Psoas muscle (tissue), 8 donors: ENCODE results near the gene HCN3. TPM values are rescaled to one million over a fixed set of nuclear protein-coding genes. Genes with fewer than 3 reads are reported as not detected.

ENCODE experiments used
- ATAC-seq, 4 donors: fragments of 200-7000 bp; cut with Tn5 transposase; one replicate each; pipeline ENCODE4 v1.9.1; 2020; ENCODE audit warnings: moderate library complexity in 3 of 4, mild to moderate bottlenecking in 2 of 4
- DNase-seq, 2 donors: peaks; one replicate each; pipeline ENCODE4 v3.0.0-alpha.2; 2020
- H3K27ac ChIP-seq: fragments of 200-600 bp; one replicate; pipeline ENCODE4 v1.8.0; 2022
- H3K27me3 ChIP-seq, 3 donors: fragments of 200-600 bp in 1 of 3; one replicate each; pipeline versions ENCODE4 v1.6.1 to v1.8.0; 2013 to 2022; ENCODE audit warnings: low read length in 2 of 3, mild to moderate bottlenecking in 2 of 3, moderate library complexity in 1 of 3; ENCODE audit not compliant: insufficient read depth in 3 of 3
- H3K36me3 ChIP-seq, 2 donors: fragments of 200-600 bp in 1 of 2; one replicate each; pipeline versions ENCODE4 v1.6.1 to v1.8.0; 2013 to 2022; ENCODE audit warnings: low read depth in 1 of 2, mild to moderate bottlenecking in 1 of 2, moderate library complexity in 1 of 2; ENCODE audit not compliant: insufficient read depth in 1 of 2
- H3K4me1 ChIP-seq: fragments of 200-600 bp; one replicate; pipeline ENCODE4 v1.8.0; 2022
- H3K4me3 ChIP-seq: fragments of 200-600 bp; one replicate; pipeline ENCODE4 v1.8.0; 2022; ENCODE audit warnings: mild to moderate bottlenecking
- H3K9me3 ChIP-seq: fragments of 200-600 bp; one replicate; pipeline ENCODE4 v1.8.0; 2022
- CTCF ChIP-seq: fragments of 200-600 bp; IDR thresholded peaks from one replicate; pipeline ENCODE4 v1.8.0; 2022; ENCODE audit warnings: antibody characterized with exemption
- WGBS, 3 donors: extraction: QIAGEN DNeasy Blood & Tissue Kit; methylation state at CpG; one replicate each; pipeline versions ENCODE4 v1.1.6 to v1.1.7; 2013; 5-methylcytosine and 5-hydroxymethylcytosine counted together
- intact Hi-C, 2 donors: fragments of 100-400 bp; cut with DNase I; formaldehyde crosslinking; loops; one replicate each; pipeline versions ENCODE4 v1.11.0 to v1.14.2; 2022
- polyA plus RNA-seq, 3 donors: library from polyadenylated mRNA; stranded (reverse); fragments of 200-250 nt; gene quantifications; one replicate each; pipeline ENCODE4 v1.2.3, GENCODE V29; 2013
- total RNA-seq, 4 donors: library from RNA; stranded (reverse); fragmentation: NEBNext Ultra II Directional in 2 of 4; extraction: Animal tissue kit (Norgen Biotek cat#: 25700) in 2 of 4; gene quantifications; one replicate each; pipeline versions ENCODE4 v1.2.1 to v1.2.4, GENCODE V29; 2021 to 2023
- donor health status: healthy with polysubstance abuse.
- donor health status: DM: no; HTN: no; CAD: no; lungs with moderate emphysema.
- donor health status: Bipolar disorder and iron deficiency.
- donor health status: healthy.
- donor health status: DM: yes; HTN: yes; CAD: no.
- donor health status: DM: no; HTN: no; CAD: no.
- donor health status: DM: no; HTN: no; CAD: no.
- donor health status: DM: yes; HTN: yes; CAD: no.

The HCN3 gene
- total and polyA plus RNA-seq, 7 donors = 0.27 to 0.97 (median 0.45) TPM; not detected in 1

- no peak for ATAC-seq
- Histone ChIP-seq H3K36me3 (no peaks in the 10 kb centered on the region), H3K4me1 (peaks cover 16% of the 10 kb centered on the region), H3K27me3 (no peaks in the 10 kb centered on the region), H3K27ac (no peak overlapping the region), H3K9me3 (no peaks in the 10 kb centered on the region), H3K4me3 (no peak overlapping the region)
- TF ChIP-seq CTCF = no peak
- no peak for DNase-seq
- intact Hi-C loops = loop anchor here in 1 of 2 donors (5.0 kb wide), 1 partner anchor 43 kb away; the partner anchor contains the start of gene RUSC1
- WGBS, 3 donors = 72 to 77% (median 72%) methylated on average over 2 of the region's 2 CpGs
These were observed 2.0 kb downstream of the HCN3 start for GRCh38 chr1:155279268-155279667.

GRCh38 chr1:155282488-155283091 is 5.3 kb downstream of the HCN3 start:
- H3K9me3 ChIP-seq = no peaks in the 10 kb centered on the region
- no peaks in the 10 kb centered on the region for H3K36me3 ChIP-seq
- DNase-seq (no peak), ATAC-seq (no peak)
- no peak for TF ChIP-seq CTCF
- 93% methylated on average over 25 to 29 of the region's 29 CpGs for WGBS, 3 donors
- no peaks in the 10 kb centered on the region for H3K27me3 ChIP-seq
- peaks cover 7% of the 10 kb centered on the region for H3K4me1 ChIP-seq
- no peak overlapping the region for H3K4me3 ChIP-seq
- H3K27ac ChIP-seq = no peak overlapping the region
- intact Hi-C loops = no loop called here

- 85 to 92% (median 90%) methylated on average over 12 of the region's 12 CpGs for WGBS, 3 donors
- TF ChIP-seq CTCF = no peak
- Histone ChIP-seq H3K36me3 (no peaks in the 10 kb centered on the region), H3K27me3 (no peaks in the 10 kb centered on the region), H3K4me3 (no peak overlapping the region), H3K9me3 (no peaks in the 10 kb centered on the region), H3K27ac (no peak overlapping the region), H3K4me1 (no peaks in the 10 kb centered on the region)
- intact Hi-C loops = no loop called here
- ATAC-seq = no peak
- DNase-seq = no peak
These were observed 7.2 kb downstream of the HCN3 start for GRCh38 chr1:155284476-155284875.

GRCh38 chr1:155285063-155285462 is 7.8 kb downstream of the HCN3 start:
- no peak for TF ChIP-seq CTCF
- H3K4me3 ChIP-seq = no peak overlapping the region
- intact Hi-C loops = no loop called here
- no peaks in the 10 kb centered on the region for H3K9me3 ChIP-seq
- no peak for ATAC-seq
- no peaks in the 10 kb centered on the region for H3K4me1 ChIP-seq
- H3K27ac ChIP-seq = no peak overlapping the region
- no peaks in the 10 kb centered on the region for H3K36me3 ChIP-seq
- 90 to 94% (median 91%) methylated on average over 14 of the region's 14 CpGs for WGBS, 3 donors
- no peak for DNase-seq
- no peaks in the 10 kb centered on the region for H3K27me3 ChIP-seq

GRCh38 chr1:155285631-155286044 is 8.4 kb downstream of the HCN3 start:
- Histone ChIP-seq H3K4me3 (no peak overlapping the region), H3K4me1 (no peaks in the 10 kb centered on the region), H3K9me3 (no peaks in the 10 kb centered on the region), H3K36me3 (no peaks in the 10 kb centered on the region), H3K27ac (no peak overlapping the region), H3K27me3 (no peaks in the 10 kb centered on the region)
- TF ChIP-seq CTCF = no peak
- no peak for DNase-seq
- 92 to 95% (median 94%) methylated on average over 18 of the region's 18 CpGs for WGBS, 3 donors
- no peak for ATAC-seq
- intact Hi-C loops = no loop called here
